Trophoblast cell (in vitro differentiated cells and primary cell): ENCODE results near the gene DCTD.
A peak's percentile ranks its signal among the peaks of the same experiment; 100 is the strongest.

Source experiments
- DNase-seq, 2 donors: peaks; one replicate each; pipeline ENCODE4 v3.0.0-alpha.2; 2016
- H2AFZ ChIP-seq: 2 replicates; pipeline ENCODE4 v1.6.1; 2013; ENCODE audit warnings: low read length, moderate library complexity, mild to moderate bottlenecking; ENCODE audit not compliant: insufficient read depth, poor library complexity
- H2AK5ac ChIP-seq: 2 replicates; pipeline ENCODE4 v1.6.1; 2013; ENCODE audit warnings: mild to moderate bottlenecking, low read length
- H2BK120ac ChIP-seq: 2 replicates; pipeline ENCODE4 v1.6.1; 2013; ENCODE audit warnings: low read length, mild to moderate bottlenecking, moderate library complexity; ENCODE audit not compliant: insufficient read depth, poor library complexity
- H2BK12ac ChIP-seq: 2 replicates; pipeline ENCODE4 v1.6.1; 2013; ENCODE audit warnings: mild to moderate bottlenecking, low read length, moderate library complexity
- H2BK5ac ChIP-seq: 2 replicates; pipeline ENCODE4 v1.6.1; 2013; ENCODE audit warnings: low read length, low read depth, moderate library complexity, mild to moderate bottlenecking; ENCODE audit not compliant: poor library complexity
- H3K14ac ChIP-seq: 2 replicates; pipeline ENCODE4 v1.6.1; 2013; ENCODE audit warnings: mild to moderate bottlenecking, low read length
- H3K18ac ChIP-seq: 2 replicates; pipeline ENCODE4 v1.6.1; 2013; ENCODE audit warnings: mild to moderate bottlenecking, low read length
- H3K23ac ChIP-seq: 2 replicates; pipeline ENCODE4 v1.6.1; 2013; ENCODE audit warnings: low read length
- H3K27ac ChIP-seq: 2 replicates; pipeline ENCODE4 v1.5.1; 2013; ENCODE audit warnings: low read depth, mild to moderate bottlenecking, inconsistent platforms, low read length, moderate library complexity
- H3K27me3 ChIP-seq: 2 replicates; pipeline ENCODE4 v1.6.1; 2013; ENCODE audit warnings: inconsistent platforms, mild to moderate bottlenecking, low read length, moderate library complexity; ENCODE audit not compliant: insufficient read depth
- H3K36me3 ChIP-seq, 2 experiments: 1 replicate in 1 of 2; 2 replicates in 1 of 2; pipeline ENCODE4 v1.6.1; 2013; ENCODE audit warnings: low read length in 2 of 2, mild to moderate bottlenecking in 2 of 2, moderate library complexity in 1 of 2; ENCODE audit not compliant: insufficient read depth in 2 of 2, control insufficient read depth in 1 of 2
- H3K4ac ChIP-seq: 2 replicates; pipeline ENCODE4 v1.6.1; 2013; ENCODE audit warnings: low read depth, mild to moderate bottlenecking, low read length, moderate library complexity
- H3K4me1 ChIP-seq, 2 experiments: 1 replicate in 1 of 2; 2 replicates in 1 of 2; pipeline ENCODE4 v1.6.1; 2013; ENCODE audit warnings: low read length in 2 of 2, mild to moderate bottlenecking in 2 of 2, moderate library complexity in 1 of 2; ENCODE audit not compliant: insufficient read depth in 2 of 2, control insufficient read depth in 1 of 2
- H3K4me2 ChIP-seq: 2 replicates; pipeline ENCODE4 v1.6.1; 2013; ENCODE audit warnings: inconsistent platforms, mild to moderate bottlenecking, low read length, moderate library complexity
- H3K4me3 ChIP-seq: 2 replicates; pipeline ENCODE4 v1.5.1; 2013; ENCODE audit warnings: mild to moderate bottlenecking, low read depth, low read length, inconsistent platforms
- H3K79me1 ChIP-seq: one replicate; pipeline ENCODE4 v1.6.1; 2013; ENCODE audit warnings: low read length
- H3K79me2 ChIP-seq: 2 replicates; pipeline ENCODE4 v1.6.1; 2013; ENCODE audit warnings: low read length, mild to moderate bottlenecking; ENCODE audit not compliant: control insufficient read depth, insufficient read depth, poor library complexity
- H3K9ac ChIP-seq: 2 replicates; pipeline ENCODE4 v1.6.1; 2013; ENCODE audit warnings: mild to moderate bottlenecking, low read length
- H3K9me3 ChIP-seq: 2 replicates; pipeline ENCODE4 v1.6.1; 2013; ENCODE audit warnings: low read depth, mild to moderate bottlenecking, control low read depth, inconsistent platforms, low read length; ENCODE audit not compliant: insufficient read depth
- H4K12ac ChIP-seq: 2 replicates; pipeline ENCODE4 v1.6.1; 2013; ENCODE audit warnings: low read depth, mild to moderate bottlenecking, low read length, moderate library complexity
- H4K8ac ChIP-seq: 2 replicates; pipeline ENCODE4 v1.6.1; 2013; ENCODE audit warnings: low read depth, mild to moderate bottlenecking, low read length, moderate library complexity
- H4K91ac ChIP-seq: one replicate; pipeline ENCODE4 v1.6.1; 2013; ENCODE audit warnings: low read depth, mild to moderate bottlenecking, low read length, moderate library complexity
- WGBS: extraction: QIAGEN DNeasy Blood & Tissue Kit; methylation state at CpG from one replicate; pipeline ENCODE4 v1.1.7; 2013; ENCODE audit warnings: missing lambda C conversion rate; ENCODE audit not compliant: insufficient read length, insufficient coverage; ENCODE audit errors: extremely low coverage; 5-methylcytosine and 5-hydroxymethylcytosine counted together

DCTD gene

DNA sequence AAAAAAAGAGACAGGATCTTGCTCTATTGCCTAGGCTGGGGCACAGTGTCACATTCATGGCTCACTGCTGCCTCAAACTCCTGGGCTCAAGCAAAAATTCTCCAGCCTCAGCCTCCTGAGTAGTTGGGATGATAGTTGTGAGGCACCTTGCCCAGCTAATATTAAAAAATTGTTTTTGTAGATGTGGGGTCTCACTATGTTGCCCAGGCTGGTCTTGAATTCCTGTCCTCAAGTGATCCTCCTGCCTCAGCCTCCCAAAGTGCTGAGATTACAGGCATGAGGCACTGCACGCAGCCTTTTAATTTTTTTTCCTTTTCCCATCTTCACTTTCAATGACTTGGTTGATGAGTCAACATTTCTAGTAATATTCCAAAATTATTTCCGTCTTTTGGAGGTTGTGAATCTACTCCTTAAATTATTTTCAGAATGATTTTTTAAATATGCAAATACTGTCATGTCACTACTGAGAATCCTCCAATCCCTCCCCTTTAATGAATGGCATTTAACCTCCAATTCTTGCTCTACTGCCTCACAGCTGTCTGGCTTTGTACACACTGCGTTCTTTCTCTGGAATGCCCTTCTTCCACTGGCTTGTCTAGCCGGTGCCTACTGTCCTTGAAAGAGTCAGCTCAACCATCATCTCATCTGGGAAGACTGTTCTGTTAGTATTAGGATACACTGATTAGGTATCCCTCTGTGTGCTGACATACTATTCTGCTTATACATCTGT is 27.5 kb upstream of the DCTD start:
- Histone ChIP-seq H3K4me2 (no peak overlapping the region), H3K79me2 (no peaks in the 10 kb centered on the region), H4K8ac (no peak overlapping the region), H3K9ac (no peak overlapping the region), H4K91ac (no peak overlapping the region), H2BK5ac (no peak overlapping the region), H3K27ac (no peak overlapping the region), H3K9me3 (no peaks in the 10 kb centered on the region), H2BK12ac (no peak overlapping the region), H2BK120ac (no peak overlapping the region), H2AFZ (no peak overlapping the region), H3K79me1 (no peaks in the 10 kb centered on the region), H3K36me3 (no peaks in the 10 kb centered on the region), H3K14ac (no peak overlapping the region), H3K4ac (no peak overlapping the region), H4K12ac (no peak overlapping the region), H3K4me1 (no peaks in the 10 kb centered on the region), H3K4me3 (no peak overlapping the region), H2AK5ac (no peak overlapping the region), H3K18ac (no peak overlapping the region), H3K23ac (no peak overlapping the region), H3K27me3 (no peaks in the 10 kb centered on the region)
- peak in 1 of 2 donors; percentile 41 for DNase-seq
- WGBS: no CpG with 5 or more reads among the region's 4 CpGs

- Histone ChIP-seq H2AK5ac (no peak overlapping the region), H2BK120ac (no peak overlapping the region), H3K4me3 (no peak overlapping the region), H3K14ac (no peak overlapping the region), H4K91ac (no peak overlapping the region), H3K36me3 (no peaks in the 10 kb centered on the region), H3K27ac (no peak overlapping the region), H3K4me2 (no peak overlapping the region), H3K9ac (no peak overlapping the region), H3K18ac (no peak overlapping the region), H3K27me3 (no peaks in the 10 kb centered on the region), H2BK5ac (no peak overlapping the region), H4K12ac (no peak overlapping the region), H2BK12ac (no peak overlapping the region), H3K4me1 (no peaks in the 10 kb centered on the region), H3K4ac (no peak overlapping the region), H4K8ac (no peak overlapping the region), H3K23ac (no peak overlapping the region), H3K79me1 (no peaks in the 10 kb centered on the region), H3K79me2 (no peaks in the 10 kb centered on the region), H3K9me3 (peaks cover 2% of the 10 kb centered on the region), H2AFZ (no peak overlapping the region)
- WGBS: no CpG with 5 or more reads among the region's 9 CpGs
- no peak for DNase-seq
Observed at GRCh38 chr4:182939680-182940079, 22.5 kb upstream of the DCTD start.

DNA sequence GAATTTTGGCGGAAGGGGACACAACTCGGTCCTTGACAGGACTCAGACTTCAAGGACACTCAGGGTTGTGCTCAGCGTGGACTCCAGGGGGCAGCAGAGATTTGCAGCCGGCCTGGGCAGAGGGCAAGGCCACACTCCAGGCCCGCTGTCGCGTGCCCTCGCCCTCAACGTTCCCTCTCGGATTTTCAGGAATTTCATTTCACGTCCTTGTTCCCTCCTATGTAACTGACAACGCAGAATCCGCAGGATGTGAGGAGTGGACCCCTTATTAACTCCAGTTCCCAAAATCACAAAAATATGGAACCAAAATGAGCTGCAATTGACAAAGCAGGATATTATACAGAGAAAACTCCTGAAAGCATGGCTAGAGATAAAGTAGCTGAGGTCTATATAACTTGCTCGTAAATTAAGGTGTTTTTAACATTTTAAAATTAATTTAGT is 21.0 kb upstream of the DCTD start:
- Histone ChIP-seq H3K9me3 (peaks cover 2% of the 10 kb centered on the region), H3K4me2 (no peak overlapping the region), H2AFZ (no peak overlapping the region), H3K79me2 (no peaks in the 10 kb centered on the region), H3K36me3 (no peaks in the 10 kb centered on the region), H3K4me1 (no peaks in the 10 kb centered on the region), H3K27ac (no peak overlapping the region), H2BK5ac (no peak overlapping the region), H3K27me3 (no peaks in the 10 kb centered on the region), H3K18ac (no peak overlapping the region), H3K79me1 (no peaks in the 10 kb centered on the region), H3K23ac (no peak overlapping the region), H4K91ac (no peak overlapping the region), H3K4me3 (no peak overlapping the region), H4K8ac (no peak overlapping the region), H2AK5ac (no peak overlapping the region), H3K4ac (no peak overlapping the region), H3K9ac (no peak overlapping the region), H2BK12ac (no peak overlapping the region), H4K12ac (no peak overlapping the region), H2BK120ac (no peak overlapping the region), H3K14ac (no peak overlapping the region)
- WGBS: no CpG with 5 or more reads among the region's 14 CpGs
- peak; percentile 58 to 85 for DNase-seq

GRCh38 chr4:182937268-182938204 is 20.4 kb upstream of the DCTD start:
- no CpG with 5 or more reads among the region's 5 CpGs for WGBS

More at GRCh38 chr4:182937268-182938204, 20.4 kb upstream of the DCTD start:
- Histone ChIP-seq H4K91ac (no peak overlapping the region), H3K4me3 (no peak overlapping the region), H3K4me1 (no peaks in the 10 kb centered on the region), H3K9ac (no peak overlapping the region), H4K12ac (no peak overlapping the region), H2BK120ac (no peak overlapping the region), H3K4me2 (no peak overlapping the region), H3K79me1 (no peaks in the 10 kb centered on the region), H3K23ac (no peak overlapping the region), H3K36me3 (no peaks in the 10 kb centered on the region), H3K27ac (no peak overlapping the region), H3K18ac (no peak overlapping the region), H3K4ac (no peak overlapping the region), H2BK12ac (no peak overlapping the region), H2AK5ac (no peak overlapping the region), H3K79me2 (no peaks in the 10 kb centered on the region), H3K27me3 (no peaks in the 10 kb centered on the region), H2AFZ (no peak overlapping the region), H2BK5ac (no peak overlapping the region), H3K14ac (no peak overlapping the region), H3K9me3 (peaks cover 2% of the 10 kb centered on the region), H4K8ac (no peak overlapping the region)
- DNase-seq: no peak
